GM12872 (cell line): ENCODE results near the gene SHC1.

Experiments used
- CTCF ChIP-seq: IDR thresholded peaks from 3 replicates; pipeline ENCODE4 v1.5.1; 2011; ENCODE audit warnings: low read depth, mild to moderate bottlenecking, low read length, moderate library complexity; ENCODE audit not compliant: insufficient read depth

SHC1 gene

DNA sequence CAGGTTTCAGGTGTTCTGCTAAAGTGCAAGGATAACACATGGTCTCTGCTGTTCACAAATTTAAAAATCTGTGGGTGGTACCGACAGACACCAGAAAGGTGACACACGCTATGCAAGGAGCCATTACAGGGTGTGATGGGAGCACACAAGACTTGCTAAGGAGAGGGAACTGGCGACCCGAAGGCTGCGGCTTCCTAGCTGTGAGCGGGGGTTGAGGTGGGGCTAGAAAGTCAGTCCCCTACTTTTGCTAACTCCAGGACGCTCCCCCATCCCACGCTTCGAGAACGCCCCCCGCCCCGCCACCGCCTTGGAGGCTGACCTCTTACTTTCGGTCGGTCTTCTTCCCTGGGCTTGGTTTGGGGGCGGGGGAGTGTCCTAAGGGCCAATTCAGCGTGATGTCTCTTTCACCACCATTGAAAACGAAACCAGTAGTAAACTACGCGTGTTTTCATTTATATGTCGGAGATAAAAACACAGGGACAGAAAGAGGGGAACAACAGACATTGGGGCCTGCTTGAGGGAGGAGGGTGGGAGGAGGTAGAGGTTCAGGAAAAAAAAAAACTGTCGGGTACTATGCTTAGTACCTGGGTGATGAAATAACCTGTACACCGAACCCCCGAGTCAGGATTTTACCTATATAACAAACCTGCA is 5.0 kb upstream of the SHC1 start:
- no peak for TF ChIP-seq CTCF

DNA sequence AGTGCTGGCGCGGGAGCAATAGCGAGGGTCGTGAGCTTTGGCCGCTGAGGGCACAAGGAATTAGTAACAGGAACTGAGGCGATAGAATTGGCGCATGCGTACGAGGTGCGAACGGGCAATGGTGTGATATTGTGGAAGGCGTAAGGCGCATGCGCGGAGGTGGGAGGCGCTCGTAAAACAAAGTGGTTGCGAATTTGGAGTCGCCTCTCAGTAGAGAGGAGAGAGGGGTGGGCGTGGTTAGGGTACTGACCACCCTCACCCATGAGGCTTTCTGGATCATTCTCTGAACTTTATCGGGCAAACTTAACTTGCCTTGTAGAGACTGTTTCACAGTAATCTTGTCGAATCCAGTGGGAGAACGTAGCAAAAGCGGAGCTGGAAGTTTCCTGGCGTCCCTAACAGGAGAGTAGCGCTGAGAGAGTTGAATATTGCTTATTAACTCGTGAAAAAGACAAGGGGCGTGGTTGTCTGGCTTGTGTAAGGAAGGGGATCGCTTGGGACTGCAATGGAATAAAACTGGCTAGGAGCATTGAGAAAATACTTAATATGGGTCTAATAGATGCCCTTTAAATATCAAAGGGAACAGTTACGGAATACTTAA is 4.4 kb upstream of the SHC1 start:
- no peak for TF ChIP-seq CTCF

DNA sequence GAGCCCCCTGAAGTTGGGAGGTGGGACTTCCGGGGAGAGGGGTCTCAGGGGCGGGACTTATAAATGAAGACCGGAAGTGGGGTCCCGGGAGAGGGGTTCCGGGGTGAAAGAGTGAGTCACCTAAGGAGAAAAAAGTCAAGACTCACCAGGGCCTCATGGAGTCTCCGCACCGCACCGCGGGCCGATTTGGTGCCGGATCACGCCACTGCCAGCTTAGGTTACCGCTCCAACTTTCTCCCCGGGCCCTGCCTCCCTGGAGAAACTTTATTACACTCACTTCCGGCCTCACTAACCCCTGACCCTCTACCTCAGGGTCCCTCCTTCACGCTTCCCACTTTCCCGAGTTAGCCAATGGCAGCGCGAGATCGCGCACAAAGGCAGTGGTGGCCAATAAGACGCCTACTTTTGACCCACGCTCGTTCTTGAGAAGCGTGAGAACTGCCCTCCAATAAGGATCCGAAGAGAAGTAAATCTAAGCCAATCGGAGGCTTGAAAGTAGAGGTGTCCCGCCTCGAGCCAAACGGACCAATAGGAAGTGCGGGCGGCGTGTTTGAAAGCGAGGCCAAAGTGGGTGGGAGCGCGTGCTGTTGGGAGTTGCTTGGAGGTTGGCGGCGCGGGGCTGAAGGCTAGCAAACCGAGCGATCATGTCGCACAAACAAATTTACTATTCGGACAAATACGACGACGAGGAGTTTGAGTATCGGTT is 3.7 kb upstream of the SHC1 start, which contains the start of gene CKS1B:
Gene CKS1B, plus strand, starts transcription at position 580 of the 706 bp plus-strand sequence. Its CDS starts 65 bp downstream, at position 645.
- TF ChIP-seq CTCF: no peak

DNA sequence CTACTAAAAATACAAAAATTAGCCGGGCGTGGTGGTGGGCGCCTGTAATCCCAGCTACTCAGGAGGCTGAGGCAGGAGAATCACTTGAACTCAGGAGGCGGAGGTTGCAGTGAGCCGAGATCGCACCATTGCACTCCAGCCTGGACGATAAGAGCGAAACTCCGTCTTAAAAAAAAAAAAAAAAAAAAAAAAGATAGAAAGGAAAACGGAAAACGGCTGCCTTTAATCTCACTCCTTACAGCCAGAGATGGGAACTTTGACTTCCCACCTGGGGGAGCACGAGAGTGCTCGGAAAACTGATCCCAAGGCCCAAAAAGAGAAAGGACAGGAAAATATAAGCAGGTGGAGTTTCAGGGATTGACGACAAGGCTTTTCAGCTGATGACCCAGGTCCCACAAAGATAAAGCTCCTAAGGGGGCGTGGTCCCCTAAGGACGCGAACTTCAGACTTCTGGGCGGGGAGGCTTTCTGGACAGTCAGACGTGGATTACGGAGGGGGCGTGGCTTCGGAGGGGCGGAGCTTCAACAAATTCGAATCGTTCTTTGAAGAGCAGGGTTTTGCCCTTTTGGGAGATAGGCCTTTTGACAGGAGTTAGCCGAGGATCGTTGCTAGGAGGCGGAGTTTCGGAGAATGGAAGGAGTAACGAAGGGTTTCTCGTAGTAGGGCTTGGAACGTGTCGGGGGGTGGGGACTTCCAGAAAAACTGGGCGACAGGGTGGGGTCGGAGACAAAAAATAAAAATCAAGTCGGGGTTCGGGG is 3.0 kb upstream of the SHC1 start:
- TF ChIP-seq CTCF: no peak

GRCh38 chr1:154972517-154973343 is 2.2 kb upstream of the SHC1 start:
- TF ChIP-seq CTCF: no peak

DNA sequence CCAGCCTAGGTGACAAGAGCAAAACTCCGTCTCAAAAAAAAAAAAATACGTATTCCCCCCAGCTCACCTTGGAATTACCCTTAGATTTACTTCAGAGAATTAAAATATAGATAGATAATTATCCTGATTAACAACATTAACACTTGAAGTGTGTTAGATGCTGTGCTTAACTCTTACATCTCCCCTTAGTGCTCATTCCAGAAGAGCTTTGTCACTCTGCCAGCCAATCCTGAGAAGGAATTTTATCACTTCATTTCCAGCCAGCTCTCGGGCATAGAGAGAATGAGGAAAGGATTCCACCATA is 1.6 kb upstream of the SHC1 start:
- no peak for TF ChIP-seq CTCF
